ENCODE data around the gene USP32. TPM values are rescaled to one million over a fixed set of nuclear protein-coding genes. Genes with fewer than 3 reads are reported as not detected.
"Not testable (repeated sequence)": the region's sequence is repeated elsewhere in the genome, so short reads cannot be mapped to it uniquely, and the experiment has no call there.

Gene USP32
- polyA plus RNA-seq, 1 donor (not counting 4 experiments of a cell fraction or from before 2014, with no cell fraction given): 37.6 TPM

DNA sequence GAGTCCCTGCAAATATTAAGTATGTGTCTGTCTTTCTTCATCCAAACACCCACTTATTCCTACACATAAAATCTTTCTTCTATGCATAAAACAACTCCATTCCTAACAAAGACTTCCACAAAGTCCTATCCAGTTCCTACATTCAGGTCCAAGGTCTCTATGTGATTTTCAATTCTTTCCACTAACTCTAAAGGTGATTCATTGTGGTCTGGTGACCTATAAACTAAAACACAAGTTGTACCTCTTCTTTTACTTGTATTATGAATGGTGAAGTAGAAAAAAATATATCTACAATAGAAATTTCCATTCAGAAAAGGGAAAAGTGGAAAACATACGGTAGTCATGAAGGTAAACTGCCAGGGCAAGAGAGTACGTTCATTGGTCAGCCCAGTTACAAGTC, 56.6 kb downstream of the USP32 start:
- Histone ChIP-seq H3K4me1 (ENCODE audit: control insufficient read depth, extremely low read depth, insufficient read depth, low read length) (no peaks in the 10 kb centered on the region), H3K27ac (ENCODE audit: control insufficient read depth, insufficient read depth, low read length) (no peak overlapping the region), H3K79me2 (ENCODE audit: control insufficient read depth, insufficient read depth, low read length) (peaks cover 20% of the 10 kb centered on the region), H3K4me2 (ENCODE audit: control insufficient read depth, extremely low read depth, insufficient read depth, low read depth, low read length) (no peak overlapping the region), H4K20me1 (ENCODE audit: control insufficient read depth, extremely low read depth, insufficient read depth, low read length) (no peaks in the 10 kb centered on the region), H3K9ac (ENCODE audit: control insufficient read depth, extremely low read depth, insufficient read depth, low read length) (no peak overlapping the region), H3K9me3 (ENCODE audit: control insufficient read depth, low read depth, low read length) (no peaks in the 10 kb centered on the region), H3K36me3 (ENCODE audit: control insufficient read depth in 2 of 2, extremely low read depth in 1 of 2, insufficient read depth in 2 of 2, low read length in 2 of 2) (peaks cover 0 to 1% of the 10 kb centered on the region in 2 experiments), H3K27me3 (ENCODE audit: control insufficient read depth, extremely low read depth, insufficient read depth, low read length) (no peaks in the 10 kb centered on the region), H3K4me3 (ENCODE audit: control insufficient read depth in 2 of 3, extremely low read depth in 1 of 3, insufficient read depth in 2 of 3, low read depth in 1 of 3, low read length in 3 of 3) (no peak overlapping the region), H3K9me1 (ENCODE audit: control insufficient read depth, extremely low read depth, insufficient read depth, low read length) (no peaks in the 10 kb centered on the region), H2AFZ (ENCODE audit: control insufficient read depth, low read length) (no peak overlapping the region)
- dilution Hi-C loops (cut with MboI; ENCODE audit: extremely low pct_ligation_motif_present, low sequenced_read_pairs): no loop called here
- DNase-seq (ENCODE audit: low read depth, low spot score) (no peak), FAIRE-seq (no peak)
- TF ChIP-seq, protein P1, sequence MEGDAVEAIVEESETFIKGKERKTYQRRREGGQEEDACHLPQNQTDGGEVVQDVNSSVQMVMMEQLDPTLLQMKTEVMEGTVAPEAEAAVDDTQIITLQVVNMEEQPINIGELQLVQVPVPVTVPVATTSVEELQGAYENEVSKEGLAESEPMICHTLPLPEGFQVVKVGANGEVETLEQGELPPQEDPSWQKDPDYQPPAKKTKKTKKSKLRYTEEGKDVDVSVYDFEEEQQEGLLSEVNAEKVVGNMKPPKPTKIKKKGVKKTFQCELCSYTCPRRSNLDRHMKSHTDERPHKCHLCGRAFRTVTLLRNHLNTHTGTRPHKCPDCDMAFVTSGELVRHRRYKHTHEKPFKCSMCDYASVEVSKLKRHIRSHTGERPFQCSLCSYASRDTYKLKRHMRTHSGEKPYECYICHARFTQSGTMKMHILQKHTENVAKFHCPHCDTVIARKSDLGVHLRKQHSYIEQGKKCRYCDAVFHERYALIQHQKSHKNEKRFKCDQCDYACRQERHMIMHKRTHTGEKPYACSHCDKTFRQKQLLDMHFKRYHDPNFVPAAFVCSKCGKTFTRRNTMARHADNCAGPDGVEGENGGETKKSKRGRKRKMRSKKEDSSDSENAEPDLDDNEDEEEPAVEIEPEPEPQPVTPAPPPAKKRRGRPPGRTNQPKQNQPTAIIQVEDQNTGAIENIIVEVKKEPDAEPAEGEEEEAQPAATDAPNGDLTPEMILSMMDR (optimal IDR thresholded peaks at IDR 0.05 in 1 of 3, IDR thresholded peaks at IDR 0.05 in 1 of 3, conservative IDR thresholded peaks at IDR 0.05 in 1 of 3; ENCODE audit: extremely low read depth in 1 of 3, insufficient read depth in 2 of 3, low read length in 3 of 3): no peak
- TF ChIP-seq EZH2 (IDR thresholded peaks at IDR 0.05; ENCODE audit: low read length): no peak

DNA sequence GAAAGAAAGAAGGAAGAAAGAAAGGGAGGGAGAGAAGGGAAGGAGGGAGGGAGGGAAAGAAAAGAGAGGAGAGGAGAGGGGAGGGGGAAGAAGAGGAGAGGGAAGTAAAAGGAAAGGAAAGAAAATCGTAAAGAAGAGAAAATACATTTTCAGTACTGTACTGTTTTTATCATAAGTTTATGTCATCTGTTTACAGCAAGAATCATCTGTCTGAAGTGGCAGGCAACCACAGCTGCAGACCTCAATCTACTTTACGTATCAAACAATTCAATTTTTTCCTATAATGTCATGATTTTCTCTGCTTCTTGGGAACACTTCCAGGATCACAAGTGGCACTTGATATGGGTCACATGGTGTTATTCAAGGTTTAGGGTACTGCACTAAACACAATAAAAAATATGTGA, 58.3 kb downstream of the USP32 start:
- dilution Hi-C loops (cut with MboI; ENCODE audit: extremely low pct_ligation_motif_present, low sequenced_read_pairs): no loop called here

DNA sequence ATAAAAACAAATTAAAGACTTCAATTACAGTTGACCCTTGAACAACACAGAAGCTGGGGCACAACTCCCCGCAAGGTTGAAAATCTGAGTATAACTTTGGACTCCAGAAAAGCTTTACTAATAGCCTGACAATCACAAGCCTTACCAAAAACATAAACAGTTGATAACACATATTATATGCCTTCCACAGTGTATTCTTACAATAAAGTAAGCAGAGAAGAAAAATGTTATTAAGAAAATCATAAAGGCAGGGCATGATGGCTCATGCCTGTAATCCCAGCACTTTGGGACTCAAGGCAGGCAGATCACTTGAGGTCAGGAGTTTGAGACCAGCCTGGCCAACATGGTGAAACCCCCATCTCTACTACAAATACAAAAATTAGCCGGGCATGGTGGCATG, 58.9 kb downstream of the USP32 start:
- H3K27me3 ChIP-seq (ENCODE audit: control insufficient read depth, extremely low read depth, insufficient read depth, low read length); dilution Hi-C loops (cut with MboI; ENCODE audit: extremely low pct_ligation_motif_present, low sequenced_read_pairs); H4K20me1 ChIP-seq (ENCODE audit: control insufficient read depth, extremely low read depth, insufficient read depth, low read length); H3K9me1 ChIP-seq (ENCODE audit: control insufficient read depth, extremely low read depth, insufficient read depth, low read length); H3K27ac ChIP-seq (ENCODE audit: control insufficient read depth, insufficient read depth, low read length); H3K9me3 ChIP-seq (ENCODE audit: control insufficient read depth, low read depth, low read length); H3K9ac ChIP-seq (ENCODE audit: control insufficient read depth, extremely low read depth, insufficient read depth, low read length); H2AFZ ChIP-seq (ENCODE audit: control insufficient read depth, low read length); H3K36me3 ChIP-seq (ENCODE audit: control insufficient read depth in 2 of 2, extremely low read depth in 1 of 2, insufficient read depth in 2 of 2, low read length in 2 of 2); FAIRE-seq; H3K4me3 ChIP-seq (ENCODE audit: control insufficient read depth in 2 of 3, extremely low read depth in 1 of 3, insufficient read depth in 2 of 3, low read depth in 1 of 3, low read length in 3 of 3); H3K4me1 ChIP-seq (ENCODE audit: control insufficient read depth, extremely low read depth, insufficient read depth, low read length); H3K4me2 ChIP-seq (ENCODE audit: control insufficient read depth, extremely low read depth, insufficient read depth, low read depth, low read length); DNase-seq (ENCODE audit: low read depth, low spot score): not testable (repeated sequence)
- H3K79me2 ChIP-seq (ENCODE audit: control insufficient read depth, insufficient read depth, low read length): peaks cover 21% of the 10 kb centered on the region

More for the DNA sequence above, 58.3 kb downstream of the USP32 start:
- no peak for TF ChIP-seq EZH2 (IDR thresholded peaks at IDR 0.05; ENCODE audit: low read length)
- TF ChIP-seq, protein P1 (optimal IDR thresholded peaks at IDR 0.05 in 1 of 3, IDR thresholded peaks at IDR 0.05 in 1 of 3, conservative IDR thresholded peaks at IDR 0.05 in 1 of 3; ENCODE audit: extremely low read depth in 1 of 3, insufficient read depth in 2 of 3, low read length in 3 of 3): no peak
- Histone ChIP-seq H3K9me1 (ENCODE audit: control insufficient read depth, extremely low read depth, insufficient read depth, low read length) (no peaks in the 10 kb centered on the region), H2AFZ (ENCODE audit: control insufficient read depth, low read length) (no peak overlapping the region), H3K4me3 (ENCODE audit: control insufficient read depth in 2 of 3, extremely low read depth in 1 of 3, insufficient read depth in 2 of 3, low read depth in 1 of 3, low read length in 3 of 3) (no peak overlapping the region), H3K4me1 (ENCODE audit: control insufficient read depth, extremely low read depth, insufficient read depth, low read length) (peaks cover 2% of the 10 kb centered on the region), H3K4me2 (ENCODE audit: control insufficient read depth, extremely low read depth, insufficient read depth, low read depth, low read length) (no peak overlapping the region), H3K9me3 (ENCODE audit: control insufficient read depth, low read depth, low read length) (no peaks in the 10 kb centered on the region), H3K9ac (ENCODE audit: control insufficient read depth, extremely low read depth, insufficient read depth, low read length) (no peak overlapping the region), H3K79me2 (ENCODE audit: control insufficient read depth, insufficient read depth, low read length) (peaks cover 22% of the 10 kb centered on the region), H3K36me3 (ENCODE audit: control insufficient read depth in 2 of 2, extremely low read depth in 1 of 2, insufficient read depth in 2 of 2, low read length in 2 of 2) (peaks cover 0 to 1% of the 10 kb centered on the region in 2 experiments), H3K27me3 (ENCODE audit: control insufficient read depth, extremely low read depth, insufficient read depth, low read length) (no peaks in the 10 kb centered on the region), H3K27ac (ENCODE audit: control insufficient read depth, insufficient read depth, low read length) (no peak overlapping the region), H4K20me1 (ENCODE audit: control insufficient read depth, extremely low read depth, insufficient read depth, low read length) (peaks cover 2% of the 10 kb centered on the region)
- FAIRE-seq (no peak), DNase-seq (ENCODE audit: low read depth, low spot score) (no peak)
